GM08714 (cell line): Measurements from ENCODE around the gene NEUROD1.
A peak's percentile ranks its signal among the peaks of the same experiment; 100 is the strongest.

Experiments used
- H3K4me3 ChIP-seq: fragments of 200-500 bp; sonication (Bioruptor generic); 2 replicates; pipeline ENCODE4 v1.5.1; 2014; ENCODE audit warnings: mild to moderate bottlenecking, low read length, inconsistent platforms
- ZNF274 ChIP-seq: IDR thresholded peaks from 2 replicates; pipeline ENCODE4 v1.6.1; 2012; ENCODE audit warnings: mild to moderate bottlenecking, low read depth, low read length

NEUROD1 gene

GRCh38 chr2:181672255-181673008 is 7.9 kb downstream of the NEUROD1 start:
- TF ChIP-seq ZNF274, result no peak

DNA sequence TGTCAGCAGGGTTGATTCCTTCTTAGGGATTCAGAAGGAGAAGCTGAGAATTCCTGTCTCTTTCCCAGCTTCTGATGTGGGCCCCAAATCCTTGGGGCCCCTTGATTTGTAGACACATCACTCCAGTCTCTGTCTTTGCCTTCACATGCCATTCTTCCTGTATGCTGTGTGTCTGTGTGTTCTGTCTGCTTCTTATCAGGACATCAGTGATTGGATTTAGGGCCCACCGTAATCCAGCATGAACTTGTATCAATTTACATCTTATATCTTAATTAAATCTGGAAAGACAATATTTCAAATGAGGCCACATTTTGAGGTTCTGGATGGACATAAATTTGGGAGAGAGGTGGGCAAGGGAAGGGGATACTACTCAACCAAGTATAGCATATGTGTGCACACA is 9.7 kb downstream of the NEUROD1 start:
- no peak for TF ChIP-seq ZNF274
- no peak overlapping the region for H3K4me3 ChIP-seq

More at GRCh38 chr2:181672255-181673008, 7.9 kb downstream of the NEUROD1 start:
- no peak overlapping the region for H3K4me3 ChIP-seq

DNA sequence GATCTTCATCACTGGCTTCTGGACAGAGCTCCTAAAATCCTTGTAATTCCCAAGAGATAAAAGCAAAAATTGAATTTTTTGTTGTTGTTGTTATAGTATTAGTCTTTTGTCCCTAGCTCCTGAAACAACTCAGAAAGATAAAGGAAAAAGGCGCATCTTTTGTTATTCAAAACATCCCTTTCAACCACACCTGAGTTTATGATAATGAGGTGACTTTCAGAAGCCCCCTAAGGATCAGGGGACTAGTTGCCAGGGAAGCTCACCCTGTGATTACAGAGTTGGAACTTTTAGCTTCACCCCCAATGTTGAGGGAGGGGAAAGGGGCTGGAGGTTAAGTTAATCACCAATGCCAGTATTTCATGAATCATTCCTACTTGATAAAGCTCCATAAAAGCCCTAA is 13.1 kb downstream of the NEUROD1 start:
- no peak overlapping the region for H3K4me3 ChIP-seq
- no peak for TF ChIP-seq ZNF274

DNA sequence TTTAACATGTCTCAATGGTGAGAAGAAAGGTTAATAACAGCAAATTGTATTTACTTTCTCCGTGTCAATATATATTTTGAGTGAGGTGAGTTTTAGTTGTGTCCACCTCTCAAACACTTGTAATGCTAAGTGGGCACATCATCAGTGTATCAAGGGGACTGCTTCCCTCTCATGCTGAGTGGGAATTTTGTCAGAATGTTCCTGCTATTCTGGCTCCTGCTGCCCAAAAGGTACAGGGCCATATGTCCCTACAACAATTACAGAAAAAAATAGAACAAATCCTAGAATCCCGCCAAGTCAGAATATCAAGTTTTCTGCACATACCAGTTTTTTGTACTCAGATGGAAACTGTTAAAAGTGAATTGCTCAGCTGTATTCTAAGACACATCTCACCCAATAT is 18.0 kb downstream of the NEUROD1 start:
- no peak for TF ChIP-seq ZNF274
- no peak overlapping the region for H3K4me3 ChIP-seq

DNA sequence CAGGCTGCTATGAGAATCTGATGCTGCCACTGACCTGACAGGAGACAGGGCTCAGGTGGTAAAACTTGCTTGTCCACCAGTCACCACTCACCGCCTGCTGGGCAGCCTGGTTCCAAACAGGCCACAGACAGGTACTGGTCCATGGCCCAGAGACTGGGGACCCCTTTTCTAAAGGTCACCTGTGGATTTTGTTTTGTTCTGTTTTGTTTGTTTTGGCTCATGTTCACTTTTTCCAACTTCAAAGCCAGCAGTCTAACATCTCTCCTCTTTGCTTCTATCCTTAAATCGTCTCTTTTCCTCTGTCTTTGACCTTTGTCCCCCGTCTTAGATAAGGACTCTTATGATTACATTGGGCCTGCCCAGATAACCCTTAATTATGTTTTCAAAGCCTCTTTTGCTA is 20.1 kb downstream of the NEUROD1 start:
- TF ChIP-seq ZNF274, result no peak
- no peak overlapping the region for H3K4me3 ChIP-seq

DNA sequence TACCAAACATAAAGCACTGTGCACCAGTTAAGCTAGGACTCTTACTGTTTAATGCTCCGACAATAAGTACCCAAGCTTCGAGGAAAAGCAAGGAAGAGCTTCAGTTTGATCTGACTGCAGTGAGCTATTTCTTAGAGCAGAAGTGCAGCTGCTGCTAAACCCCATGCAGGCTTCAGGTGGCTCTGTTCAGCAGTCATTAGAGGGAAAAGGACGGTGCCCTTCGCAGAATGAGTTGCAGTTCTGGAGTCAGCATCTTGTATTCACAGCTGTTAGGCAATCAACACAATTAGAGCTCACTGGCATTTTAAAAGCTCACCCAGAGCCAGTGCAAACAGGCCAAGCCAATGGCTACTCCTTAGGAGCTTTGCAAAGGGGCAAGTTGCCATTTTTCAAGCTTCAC is 21.9 kb downstream of the NEUROD1 start:
- no peak overlapping the region for H3K4me3 ChIP-seq
- TF ChIP-seq ZNF274, result no peak

DNA sequence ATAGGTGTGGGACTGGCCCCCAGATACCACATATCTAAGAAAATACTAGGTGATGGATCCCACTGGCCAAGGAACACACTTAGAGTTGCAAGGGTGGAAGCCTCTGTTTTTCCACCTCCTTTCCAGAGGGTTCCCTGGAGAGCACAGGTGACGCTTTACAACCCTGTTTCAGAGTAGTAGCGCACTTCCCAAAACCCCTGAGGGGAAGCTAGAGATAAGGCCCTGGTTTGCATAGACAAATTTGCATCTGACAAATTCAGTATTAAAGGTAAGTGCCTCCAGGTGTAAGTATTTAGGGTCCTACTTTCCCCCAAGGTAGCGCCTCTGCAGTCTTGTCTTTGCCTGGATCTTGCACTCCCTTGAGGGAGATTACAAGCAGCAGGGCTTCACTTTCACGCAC is 22.9 kb downstream of the NEUROD1 start:
- no peak for TF ChIP-seq ZNF274
- H3K4me3 ChIP-seq, result peak overlapping the region; percentile 60; the same call in 1 of the 2 replicates

- H3K4me3 ChIP-seq, result peak within 1 kb of the TSS; percentile 60; the same call in 1 of the 2 replicates
- TF ChIP-seq ZNF274, result no peak
These were observed 23.6 kb downstream of the NEUROD1 start, which contains the start of gene CERKL for GRCh38 chr2:181656450-181657291. Gene CERKL, minus strand, starts transcription at chr2:181657105. Its CDS starts 99 bp downstream, at chr2:181657006.

- no peak overlapping the region for H3K4me3 ChIP-seq
- TF ChIP-seq ZNF274, result no peak
These were observed 24.8 kb downstream of the NEUROD1 start for GRCh38 chr2:181655519-181655918.

DNA sequence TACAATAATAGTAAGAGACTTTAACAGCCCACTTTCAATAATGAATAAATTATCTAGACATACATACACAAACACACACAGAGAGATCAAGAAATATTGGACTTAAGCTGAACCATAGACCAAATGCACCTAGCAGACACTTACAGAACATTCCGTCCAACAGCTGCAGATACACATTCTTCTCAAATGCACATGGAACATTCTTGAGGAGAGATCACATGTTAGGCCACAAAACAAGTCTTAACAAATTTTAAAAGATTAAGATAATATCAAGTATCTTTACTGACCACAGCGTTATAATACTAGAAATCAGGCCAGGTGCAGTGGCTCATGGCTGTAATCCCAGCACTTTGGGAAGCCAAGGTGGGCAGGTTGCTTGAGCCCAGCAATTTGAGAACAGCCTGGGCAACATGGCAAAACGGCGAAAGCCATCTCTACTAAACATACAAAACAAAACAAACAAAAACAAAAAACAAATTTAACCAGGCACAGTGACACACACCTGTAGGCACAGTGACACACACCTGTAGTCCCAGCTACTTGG is 30.8 kb downstream of the NEUROD1 start:
- TF ChIP-seq ZNF274, result no peak
- H3K4me3 ChIP-seq, result no peak overlapping the region

DNA sequence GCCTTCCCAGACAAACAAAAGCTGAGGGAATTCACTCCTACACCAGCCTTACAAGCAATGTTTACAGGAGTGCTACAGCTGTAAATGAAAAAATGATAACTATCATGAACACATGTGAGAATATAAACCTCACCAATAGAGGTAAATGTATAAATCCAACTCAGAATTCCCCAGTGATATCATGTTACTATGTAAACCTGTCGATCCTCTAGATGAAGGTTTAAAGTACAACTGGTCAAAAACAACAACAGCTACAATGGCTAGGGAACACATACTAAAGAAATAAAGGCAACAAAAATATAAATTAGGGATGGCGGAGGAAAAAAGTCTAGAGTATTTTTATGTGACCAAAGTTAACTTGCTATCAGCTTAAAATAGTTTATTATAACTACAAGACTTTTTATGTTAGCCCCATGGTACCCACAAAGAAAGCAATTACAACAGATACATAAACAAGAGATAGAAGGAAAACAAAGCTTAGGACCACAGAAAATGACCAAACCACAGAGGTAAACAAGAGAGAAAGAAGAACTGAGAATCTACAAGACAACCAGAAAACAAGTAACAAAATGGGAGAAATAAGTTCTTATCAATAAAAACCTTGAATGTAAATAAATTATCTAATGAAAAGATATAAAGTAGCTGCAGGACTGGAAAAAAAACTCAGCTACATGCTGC is 31.7 kb downstream of the NEUROD1 start:
- no peak overlapping the region for H3K4me3 ChIP-seq
- no peak for TF ChIP-seq ZNF274

GRCh38 chr2:181646415-181646987 is 33.8 kb downstream of the NEUROD1 start:
- TF ChIP-seq ZNF274, result no peak
- H3K4me3 ChIP-seq, result no peak overlapping the region

GRCh38 chr2:181643151-181643550 is 37.2 kb downstream of the NEUROD1 start:
- TF ChIP-seq ZNF274, result no peak

GRCh38 chr2:181642086-181642485 is 38.2 kb downstream of the NEUROD1 start:
- H3K4me3 ChIP-seq, result no peak overlapping the region
- TF ChIP-seq ZNF274, result no peak

More at GRCh38 chr2:181643151-181643550, 37.2 kb downstream of the NEUROD1 start:
- H3K4me3 ChIP-seq, result no peak overlapping the region
